Activated naive CD8-positive, alpha-beta T cell treated with anti-CD3 and anti-CD28 coated beads for 36 hours (primary cell): ENCODE results near the gene SEPTIN5. TPM values are rescaled to one million over a fixed set of nuclear protein-coding genes. Genes with fewer than 3 reads are reported as not detected.
"Not testable (repeated sequence)": the region's sequence is repeated elsewhere in the genome, so short reads cannot be mapped to it uniquely, and the experiment has no call there.

ENCODE experiments used
- DNase-seq: peaks from one replicate; pipeline ENCODE4 v3.0.0; 2021
- H3K27ac Mint-ChIP-seq: one replicate; pipeline ENCODE4 v1.8.0; 2022; ENCODE audit warnings: mild to moderate bottlenecking, moderate library complexity, mixed read lengths
- H3K27me3 Mint-ChIP-seq: one replicate; pipeline ENCODE4 v1.8.0; 2022; ENCODE audit warnings: mild to moderate bottlenecking, mixed read lengths
- H3K36me3 Mint-ChIP-seq: one replicate; pipeline ENCODE4 v1.8.0; 2021; ENCODE audit warnings: mild to moderate bottlenecking, mixed read lengths
- H3K4me1 Mint-ChIP-seq: one replicate; pipeline ENCODE4 v1.8.0; 2021; ENCODE audit warnings: mixed read lengths
- H3K4me3 Mint-ChIP-seq: one replicate; pipeline ENCODE4 v1.8.0; 2022; ENCODE audit warnings: mild to moderate bottlenecking, moderate library complexity, mixed read lengths
- H3K9me3 Mint-ChIP-seq: one replicate; pipeline ENCODE4 v1.8.0; 2022; ENCODE audit warnings: mixed read lengths
- total RNA-seq, 2 experiments: library from RNA; stranded (reverse); gene quantifications; one replicate each; pipeline ENCODE4 v1.2.3, GENCODE V29; 2021

Gene SEPTIN5
- total RNA-seq, 2 experiments from 2014 or later: 1.1 to 1.3 TPM

- no peaks in the 10 kb centered on the region for H3K9me3 Mint-ChIP-seq
- no peaks in the 10 kb centered on the region for H3K36me3 Mint-ChIP-seq
- peaks cover 1% of the 10 kb centered on the region for H3K27me3 Mint-ChIP-seq
- no peak for DNase-seq
- H3K27ac Mint-ChIP-seq: no peak overlapping the region
- H3K4me1 Mint-ChIP-seq: no peaks in the 10 kb centered on the region
- H3K4me3 Mint-ChIP-seq: no peak overlapping the region
Measured at GRCh38 chr22:19675428-19675827, 38.9 kb upstream of the SEPTIN5 start.

- not testable (repeated sequence) for H3K4me1 Mint-ChIP-seq, H3K9me3 Mint-ChIP-seq
Measured at GRCh38 chr22:19676437-19676836, 37.9 kb upstream of the SEPTIN5 start.

GRCh38 chr22:19678949-19679521 is 35.3 kb upstream of the SEPTIN5 start:
- Mint-ChIP-seq H3K4me1 (no peaks in the 10 kb centered on the region), H3K27ac (no peak overlapping the region), H3K27me3 (peaks cover 29% of the 10 kb centered on the region), H3K4me3 (no peak overlapping the region), H3K36me3 (no peaks in the 10 kb centered on the region), H3K9me3 (no peaks in the 10 kb centered on the region)
- no peak for DNase-seq

More at GRCh38 chr22:19676437-19676836, 37.9 kb upstream of the SEPTIN5 start:
- H3K27ac Mint-ChIP-seq, H3K27me3 Mint-ChIP-seq, DNase-seq, H3K4me3 Mint-ChIP-seq, H3K36me3 Mint-ChIP-seq: not testable (repeated sequence)

- no peaks in the 10 kb centered on the region for H3K9me3 Mint-ChIP-seq
- H3K4me3 Mint-ChIP-seq: no peak overlapping the region
- no peak overlapping the region for H3K27ac Mint-ChIP-seq
- peak; percentile 27 for DNase-seq
- peaks cover 30% of the 10 kb centered on the region for H3K27me3 Mint-ChIP-seq
- H3K36me3 Mint-ChIP-seq: no peaks in the 10 kb centered on the region
- no peaks in the 10 kb centered on the region for H3K4me1 Mint-ChIP-seq
Measured at GRCh38 chr22:19679522-19680101, 34.7 kb upstream of the SEPTIN5 start.

GRCh38 chr22:19680287-19680881 is 33.9 kb upstream of the SEPTIN5 start:
- H3K4me1 Mint-ChIP-seq: no peaks in the 10 kb centered on the region
- no peak overlapping the region for H3K4me3 Mint-ChIP-seq
- H3K9me3 Mint-ChIP-seq: no peaks in the 10 kb centered on the region
- DNase-seq: no peak
- no peak overlapping the region for H3K27ac Mint-ChIP-seq
- peaks cover 30% of the 10 kb centered on the region for H3K27me3 Mint-ChIP-seq
- H3K36me3 Mint-ChIP-seq: no peaks in the 10 kb centered on the region

GRCh38 chr22:19680911-19681862 is 33.1 kb upstream of the SEPTIN5 start:
- DNase-seq: no peak
- no peak overlapping the region for H3K27ac Mint-ChIP-seq
- H3K9me3 Mint-ChIP-seq: no peaks in the 10 kb centered on the region

GRCh38 chr22:19681863-19682245 is 32.4 kb upstream of the SEPTIN5 start:
- H3K9me3 Mint-ChIP-seq: no peaks in the 10 kb centered on the region
- no peak overlapping the region for H3K27ac Mint-ChIP-seq
- DNase-seq: no peak
- no peaks in the 10 kb centered on the region for H3K36me3 Mint-ChIP-seq
- H3K4me1 Mint-ChIP-seq: no peaks in the 10 kb centered on the region
- peaks cover 30% of the 10 kb centered on the region for H3K27me3 Mint-ChIP-seq
- no peak overlapping the region for H3K4me3 Mint-ChIP-seq

More at GRCh38 chr22:19680911-19681862, 33.1 kb upstream of the SEPTIN5 start:
- no peaks in the 10 kb centered on the region for H3K4me1 Mint-ChIP-seq
- no peak overlapping the region for H3K4me3 Mint-ChIP-seq
- peaks cover 30% of the 10 kb centered on the region for H3K27me3 Mint-ChIP-seq
- no peaks in the 10 kb centered on the region for H3K36me3 Mint-ChIP-seq

GRCh38 chr22:19686946-19687345 is 27.4 kb upstream of the SEPTIN5 start:
- Mint-ChIP-seq H3K9me3 (no peaks in the 10 kb centered on the region), H3K27ac (no peak overlapping the region), H3K36me3 (no peaks in the 10 kb centered on the region), H3K27me3 (peaks cover 19% of the 10 kb centered on the region), H3K4me3 (no peak overlapping the region), H3K4me1 (no peaks in the 10 kb centered on the region)
- no peak for DNase-seq

GRCh38 chr22:19687561-19688300 is 26.6 kb upstream of the SEPTIN5 start:
- H3K27me3 Mint-ChIP-seq: peaks cover 14% of the 10 kb centered on the region
- no peaks in the 10 kb centered on the region for H3K4me1 Mint-ChIP-seq
- no peaks in the 10 kb centered on the region for H3K9me3 Mint-ChIP-seq
- H3K36me3 Mint-ChIP-seq: no peaks in the 10 kb centered on the region
- H3K4me3 Mint-ChIP-seq: no peak overlapping the region
- no peak overlapping the region for H3K27ac Mint-ChIP-seq
- DNase-seq: no peak

- Mint-ChIP-seq H3K27me3 (peaks cover 8% of the 10 kb centered on the region), H3K27ac (no peak overlapping the region), H3K4me1 (no peaks in the 10 kb centered on the region), H3K4me3 (no peak overlapping the region), H3K9me3 (no peaks in the 10 kb centered on the region), H3K36me3 (no peaks in the 10 kb centered on the region)
- no peak for DNase-seq
Measured at GRCh38 chr22:19688301-19689290, 25.7 kb upstream of the SEPTIN5 start.

- no peak for DNase-seq
- Mint-ChIP-seq H3K27me3 (peaks cover 3% of the 10 kb centered on the region), H3K36me3 (no peaks in the 10 kb centered on the region), H3K4me1 (no peaks in the 10 kb centered on the region), H3K4me3 (no peak overlapping the region), H3K9me3 (no peaks in the 10 kb centered on the region), H3K27ac (no peak overlapping the region)
Measured at GRCh38 chr22:19689408-19689807, 24.9 kb upstream of the SEPTIN5 start.

GRCh38 chr22:19691007-19691720 is 23.1 kb upstream of the SEPTIN5 start:
- no peak for DNase-seq
- H3K9me3 Mint-ChIP-seq: no peaks in the 10 kb centered on the region

GRCh38 chr22:19691721-19692341 is 22.5 kb upstream of the SEPTIN5 start:
- no peaks in the 10 kb centered on the region for H3K36me3 Mint-ChIP-seq
- no peak overlapping the region for H3K27ac Mint-ChIP-seq
- no peaks in the 10 kb centered on the region for H3K9me3 Mint-ChIP-seq
- H3K27me3 Mint-ChIP-seq: peaks cover 3% of the 10 kb centered on the region
- no peaks in the 10 kb centered on the region for H3K4me1 Mint-ChIP-seq
- no peak for DNase-seq
- H3K4me3 Mint-ChIP-seq: no peak overlapping the region

More at GRCh38 chr22:19691007-19691720, 23.1 kb upstream of the SEPTIN5 start:
- peaks cover 3% of the 10 kb centered on the region for H3K27me3 Mint-ChIP-seq
- H3K4me1 Mint-ChIP-seq: no peaks in the 10 kb centered on the region
- no peaks in the 10 kb centered on the region for H3K36me3 Mint-ChIP-seq
- no peak overlapping the region for H3K4me3 Mint-ChIP-seq
- H3K27ac Mint-ChIP-seq: no peak overlapping the region
